ENCODE results near the gene ATG9B. TPM values are rescaled to one million over a fixed set of nuclear protein-coding genes. Genes with fewer than 3 reads are reported as not detected.

ATG9B gene
- total RNA-seq, 3 donors from 2014 or later (not counting 1 experiment from before 2014, with no cell fraction given), result 4.4 to 4.6 (median 4.5) TPM

DNA sequence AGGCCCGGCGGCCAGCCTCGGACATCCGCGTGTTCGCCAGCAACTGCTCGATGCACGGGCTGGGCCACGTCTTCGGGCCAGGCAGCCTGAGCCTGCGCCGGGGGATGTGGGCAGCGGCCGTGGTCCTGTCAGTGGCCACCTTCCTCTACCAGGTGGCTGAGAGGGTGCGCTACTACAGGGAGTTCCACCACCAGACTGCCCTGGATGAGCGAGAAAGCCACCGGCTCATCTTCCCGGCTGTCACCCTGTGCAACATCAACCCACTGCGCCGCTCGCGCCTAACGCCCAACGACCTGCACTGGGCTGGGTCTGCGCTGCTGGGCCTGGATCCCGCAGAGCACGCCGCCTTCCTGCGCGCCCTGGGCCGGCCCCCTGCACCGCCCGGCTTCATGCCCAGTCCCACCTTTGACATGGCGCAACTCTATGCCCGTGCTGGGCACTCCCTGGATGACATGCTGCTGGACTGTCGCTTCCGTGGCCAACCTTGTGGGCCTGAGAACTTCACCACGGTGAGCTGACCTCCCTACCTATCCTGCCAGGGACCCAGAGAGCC, 24.7 kb upstream of the ATG9B start:
- intact Hi-C loops (cut with micrococcal nuclease), result no loop called here
- peaks cover 0 to 10% of the 10 kb centered on the region in 2 donors for H3K4me1 Mint-ChIP-seq
- H3K27ac ChIP-seq (ENCODE audit: low read length), result no peak overlapping the region
- no peaks in the 10 kb centered on the region for H3K9me3 Mint-ChIP-seq
- no peak overlapping the region for H3K27ac Mint-ChIP-seq
- H3K9me3 ChIP-seq (ENCODE audit: control insufficient read depth, insufficient read depth, low read length), result no peaks in the 10 kb centered on the region
- DNase-seq, result no peak
- TF ChIP-seq, protein P1, sequence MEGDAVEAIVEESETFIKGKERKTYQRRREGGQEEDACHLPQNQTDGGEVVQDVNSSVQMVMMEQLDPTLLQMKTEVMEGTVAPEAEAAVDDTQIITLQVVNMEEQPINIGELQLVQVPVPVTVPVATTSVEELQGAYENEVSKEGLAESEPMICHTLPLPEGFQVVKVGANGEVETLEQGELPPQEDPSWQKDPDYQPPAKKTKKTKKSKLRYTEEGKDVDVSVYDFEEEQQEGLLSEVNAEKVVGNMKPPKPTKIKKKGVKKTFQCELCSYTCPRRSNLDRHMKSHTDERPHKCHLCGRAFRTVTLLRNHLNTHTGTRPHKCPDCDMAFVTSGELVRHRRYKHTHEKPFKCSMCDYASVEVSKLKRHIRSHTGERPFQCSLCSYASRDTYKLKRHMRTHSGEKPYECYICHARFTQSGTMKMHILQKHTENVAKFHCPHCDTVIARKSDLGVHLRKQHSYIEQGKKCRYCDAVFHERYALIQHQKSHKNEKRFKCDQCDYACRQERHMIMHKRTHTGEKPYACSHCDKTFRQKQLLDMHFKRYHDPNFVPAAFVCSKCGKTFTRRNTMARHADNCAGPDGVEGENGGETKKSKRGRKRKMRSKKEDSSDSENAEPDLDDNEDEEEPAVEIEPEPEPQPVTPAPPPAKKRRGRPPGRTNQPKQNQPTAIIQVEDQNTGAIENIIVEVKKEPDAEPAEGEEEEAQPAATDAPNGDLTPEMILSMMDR (IDR thresholded peaks at IDR 0.05), result no peak
- 94% methylated on average over 38 of the region's 38 CpGs for WGBS (ENCODE audit: insufficient coverage)
- no peaks in the 10 kb centered on the region for H3K27me3 ChIP-seq (ENCODE audit: control insufficient read depth, insufficient read depth, low read length)
- H3K36me3 Mint-ChIP-seq, result no peaks in the 10 kb centered on the region
- H3K4me3 Mint-ChIP-seq, result no peak overlapping the region
- no peak overlapping the region for H3K4me3 ChIP-seq (ENCODE audit: low read length)
- peaks cover 4% of the 10 kb centered on the region for H3K4me1 ChIP-seq (ENCODE audit: control insufficient read depth, insufficient read depth, low read length)
- peaks cover 6% of the 10 kb centered on the region for H3K36me3 ChIP-seq (ENCODE audit: control insufficient read depth, insufficient read depth, low read length)
- H3K27me3 Mint-ChIP-seq (ENCODE audit: low read depth in 2 of 2), result peaks cover 0 to 9% of the 10 kb centered on the region in 2 donors
- no peak for ATAC-seq

DNA sequence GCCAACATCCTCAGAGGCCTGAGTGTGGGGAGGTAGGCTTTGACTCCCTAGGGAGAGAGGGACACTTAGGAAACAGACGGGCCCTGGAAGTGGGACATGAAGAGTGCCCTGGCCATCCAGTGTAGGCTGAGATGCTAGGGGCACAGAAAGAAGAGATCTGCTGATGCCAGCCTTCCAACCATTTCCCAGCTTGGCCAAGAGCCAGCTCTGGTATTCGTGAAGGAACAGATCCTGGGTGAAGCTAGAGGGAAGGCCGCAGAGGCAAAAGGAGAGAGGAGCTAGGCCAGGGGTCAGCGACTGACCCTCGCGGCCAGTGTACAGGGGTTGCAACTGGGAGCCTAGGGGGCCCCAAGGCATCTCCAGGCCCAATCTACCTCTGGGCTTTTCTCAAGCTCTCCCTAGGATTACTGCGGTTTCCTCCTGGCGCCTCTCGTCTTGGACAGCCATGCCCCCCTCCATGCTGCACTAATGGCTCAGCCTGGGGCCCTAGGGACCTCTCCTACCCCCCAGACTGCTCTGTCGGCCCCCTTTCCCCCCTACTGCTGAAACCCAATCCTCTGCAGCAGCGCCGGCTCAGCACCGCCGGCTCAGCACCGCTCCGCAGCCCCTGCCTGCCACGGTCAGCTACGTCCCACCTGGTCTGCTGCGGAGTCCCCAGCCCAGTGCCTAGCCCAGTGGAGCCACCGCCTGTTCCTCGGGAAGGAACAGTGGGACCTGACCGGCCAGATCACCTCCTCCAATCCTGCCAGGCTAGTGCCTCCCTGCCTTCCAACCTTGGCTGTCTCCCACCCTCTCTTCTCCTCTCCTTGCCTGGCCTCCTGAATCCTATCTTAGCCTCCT, 23.9 kb upstream of the ATG9B start, which contains the start of gene ASIC3:
ASIC3 (plus strand) TSS at position 556 of the 840 bp plus-strand sequence. CDS start 355 bp downstream, outside the sequence.
- TF ChIP-seq, protein P1 (IDR thresholded peaks at IDR 0.05), result no peak
- intact Hi-C loops (cut with micrococcal nuclease), result no loop called here
- no peaks in the 10 kb centered on the region for H3K9me3 ChIP-seq (ENCODE audit: control insufficient read depth, insufficient read depth, low read length)
- Mint-ChIP-seq H3K4me1 (peaks cover 0 to 10% of the 10 kb centered on the region in 2 donors), H3K27ac (no peak within 1 kb of the TSS), H3K4me3 (no peak within 1 kb of the TSS), H3K9me3 (no peaks in the 10 kb centered on the region), H3K36me3 (no peaks in the 10 kb centered on the region), H3K27me3 (ENCODE audit: low read depth in 2 of 2) (peaks cover 0 to 9% of the 10 kb centered on the region in 2 donors)
- peaks cover 6% of the 10 kb centered on the region for H3K36me3 ChIP-seq (ENCODE audit: control insufficient read depth, insufficient read depth, low read length)
- WGBS (ENCODE audit: insufficient coverage), result 95% methylated on average over 22 of the region's 22 CpGs
- no peak within 1 kb of the TSS for H3K4me3 ChIP-seq (ENCODE audit: low read length)
- no peaks in the 10 kb centered on the region for H3K27me3 ChIP-seq (ENCODE audit: control insufficient read depth, insufficient read depth, low read length)
- DNase-seq, result no peak
- H3K4me1 ChIP-seq (ENCODE audit: control insufficient read depth, insufficient read depth, low read length), result peaks cover 4% of the 10 kb centered on the region
- ATAC-seq, result no peak
- no peak within 1 kb of the TSS for H3K27ac ChIP-seq (ENCODE audit: low read length)

DNA sequence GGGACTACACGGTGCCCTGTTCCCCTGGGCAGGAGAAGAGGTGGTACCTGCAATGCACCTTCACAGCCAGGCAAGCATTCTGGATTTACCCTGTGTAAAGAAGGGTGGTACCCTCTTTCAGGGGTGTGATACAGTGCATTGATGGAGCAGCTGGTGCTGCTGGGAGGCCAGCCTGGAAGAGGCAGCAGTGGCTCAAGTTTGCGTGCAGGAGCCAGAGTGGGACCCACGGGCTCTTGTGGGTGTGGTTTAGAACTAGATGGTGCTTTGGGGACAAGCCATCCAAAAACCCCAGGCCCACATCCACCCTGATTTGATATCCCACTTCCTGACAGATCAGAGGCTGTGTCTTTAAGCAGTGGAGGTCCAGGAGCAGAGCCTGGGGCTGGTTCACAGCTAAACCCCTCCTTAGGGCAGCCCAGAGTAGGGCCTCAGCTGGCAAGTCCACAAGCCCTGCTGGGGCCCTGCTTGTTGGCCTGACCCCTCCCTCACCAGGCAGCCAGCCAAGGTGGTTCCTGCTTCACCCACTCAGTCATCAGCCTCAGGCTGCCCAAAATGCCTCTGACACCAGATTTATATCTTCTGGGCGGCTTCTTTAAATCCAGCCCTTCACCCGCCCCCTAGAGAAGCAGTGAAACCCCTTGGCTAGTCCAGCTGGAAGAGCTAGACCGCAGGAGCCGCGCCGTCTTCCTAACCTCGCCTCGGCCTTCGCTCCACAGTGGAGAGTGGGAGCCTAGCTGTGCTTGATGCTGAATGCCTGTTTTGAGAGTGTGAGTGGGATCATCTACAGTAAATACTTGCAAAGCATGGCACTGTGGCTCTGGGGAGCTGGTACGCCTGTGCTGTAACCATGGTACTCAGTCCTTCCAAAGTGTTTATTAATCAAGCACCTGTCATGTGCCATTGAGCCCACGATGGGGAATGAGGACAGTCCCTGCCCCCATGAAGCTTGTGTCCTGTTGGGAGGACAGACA, 22.6 kb upstream of the ATG9B start:
- no peak for DNase-seq
- Mint-ChIP-seq H3K27ac (no peak overlapping the region), H3K27me3 (ENCODE audit: low read depth in 2 of 2) (peaks cover 0 to 5% of the 10 kb centered on the region in 2 donors), H3K4me3 (no peak overlapping the region), H3K9me3 (no peaks in the 10 kb centered on the region), H3K4me1 (peaks cover 0 to 5% of the 10 kb centered on the region in 2 donors), H3K36me3 (no peaks in the 10 kb centered on the region)
- TF ChIP-seq, protein P1 (IDR thresholded peaks at IDR 0.05), result no peak
- H3K36me3 ChIP-seq (ENCODE audit: control insufficient read depth, insufficient read depth, low read length), result peaks cover 6% of the 10 kb centered on the region
- H3K9me3 ChIP-seq (ENCODE audit: control insufficient read depth, insufficient read depth, low read length), result no peaks in the 10 kb centered on the region
- no peaks in the 10 kb centered on the region for H3K27me3 ChIP-seq (ENCODE audit: control insufficient read depth, insufficient read depth, low read length)
- intact Hi-C loops (cut with micrococcal nuclease), result no loop called here
- H3K4me3 ChIP-seq (ENCODE audit: low read length), result no peak overlapping the region
- H3K27ac ChIP-seq (ENCODE audit: low read length), result no peak overlapping the region
- H3K4me1 ChIP-seq (ENCODE audit: control insufficient read depth, insufficient read depth, low read length), result peaks cover 4% of the 10 kb centered on the region
- WGBS (ENCODE audit: insufficient coverage), result 64% methylated on average over 13 of the region's 14 CpGs
- ATAC-seq, result no peak
